ENCODE data around the gene PBX4.
"Not testable (repeated sequence)": the region's sequence is repeated elsewhere in the genome, so short reads cannot be mapped to it uniquely, and the experiment has no call there.

PBX4 gene, protein sequence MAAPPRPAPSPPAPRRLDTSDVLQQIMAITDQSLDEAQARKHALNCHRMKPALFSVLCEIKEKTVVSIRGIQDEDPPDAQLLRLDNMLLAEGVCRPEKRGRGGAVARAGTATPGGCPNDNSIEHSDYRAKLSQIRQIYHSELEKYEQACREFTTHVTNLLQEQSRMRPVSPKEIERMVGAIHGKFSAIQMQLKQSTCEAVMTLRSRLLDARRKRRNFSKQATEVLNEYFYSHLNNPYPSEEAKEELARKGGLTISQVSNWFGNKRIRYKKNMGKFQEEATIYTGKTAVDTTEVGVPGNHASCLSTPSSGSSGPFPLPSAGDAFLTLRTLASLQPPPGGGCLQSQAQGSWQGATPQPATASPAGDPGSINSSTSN

GRCh38 chr19:19618219-19619051 lies at the start of gene PBX4:
PBX4 (minus strand) TSS chr19:19618687; CDS start chr19:19618629, 58 bp downstream.
- Mint-ChIP-seq H3K27ac (peak within 1 kb of the TSS; percentile 8), H3K27me3 (no peaks in the 10 kb centered on the region), H3K4me1 (peaks cover 52% of the 10 kb centered on the region), H3K36me3 (peaks cover 17% of the 10 kb centered on the region), H3K9me3 (no peaks in the 10 kb centered on the region), H3K4me3 (peak within 1 kb of the TSS; percentile 85)
- ATAC-seq = peak; percentile 99

DNA sequence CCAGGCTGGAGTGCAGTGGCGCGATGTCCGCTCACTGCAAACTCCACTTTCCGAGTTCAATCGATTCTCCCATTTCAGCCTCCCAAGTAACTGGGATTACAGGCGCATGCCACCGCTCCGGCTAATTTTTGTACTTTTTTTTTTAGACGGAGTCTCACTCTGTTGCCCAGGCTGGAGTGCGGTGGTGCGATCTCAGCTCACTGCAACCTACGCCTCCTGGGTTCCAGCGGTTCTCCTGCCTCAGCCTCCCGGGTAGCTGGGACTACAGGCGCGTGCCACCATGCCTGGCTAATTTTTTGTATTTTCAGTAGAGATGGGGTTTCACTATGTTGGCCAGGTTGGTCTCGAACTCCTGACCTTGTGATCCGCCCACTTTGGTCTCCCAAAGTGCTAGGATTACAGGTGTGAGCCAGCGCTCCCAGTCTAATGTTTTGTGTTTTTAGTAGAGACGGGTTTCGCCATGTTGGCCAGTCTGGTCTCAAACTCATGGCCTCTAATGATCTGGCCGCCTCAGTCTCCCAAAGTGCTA lies 47.0 kb upstream of the PBX4 start:
- ATAC-seq, H3K4me3 Mint-ChIP-seq, H3K9me3 Mint-ChIP-seq, H3K27ac Mint-ChIP-seq, H3K27me3 Mint-ChIP-seq: not testable (repeated sequence)
- peaks cover 45% of the 10 kb centered on the region for H3K4me1 Mint-ChIP-seq
- H3K36me3 Mint-ChIP-seq = peaks cover 14% of the 10 kb centered on the region

- H3K4me3 Mint-ChIP-seq = peak within 1 kb of the TSS; percentile 78
- H3K27me3 Mint-ChIP-seq = no peaks in the 10 kb centered on the region
- H3K4me1 Mint-ChIP-seq = peaks cover 34% of the 10 kb centered on the region
- peaks cover 16% of the 10 kb centered on the region for H3K36me3 Mint-ChIP-seq
- H3K9me3 Mint-ChIP-seq = no peaks in the 10 kb centered on the region
- peak within 1 kb of the TSS; percentile 87 for H3K27ac Mint-ChIP-seq
- ATAC-seq = peak; percentile 91
Observed at GRCh38 chr19:19663256-19664120, 45.0 kb upstream of the PBX4 start, which contains the start of gene ATP13A1. ATP13A1 (minus strand) TSS chr19:19663676; CDS start chr19:19663666, 10 bp downstream.

- Mint-ChIP-seq H3K4me3 (peak overlapping the region; percentile 78), H3K36me3 (peaks cover 21% of the 10 kb centered on the region), H3K4me1 (peaks cover 29% of the 10 kb centered on the region), H3K27ac (peak overlapping the region; percentile 87), H3K9me3 (no peaks in the 10 kb centered on the region), H3K27me3 (no peaks in the 10 kb centered on the region)
- peak; percentile 2 for ATAC-seq
Observed at GRCh38 chr19:19662871-19663255, 44.4 kb upstream of the PBX4 start.

GRCh38 chr19:19662344-19662743 lies 43.9 kb upstream of the PBX4 start:
- Mint-ChIP-seq H3K9me3 (no peaks in the 10 kb centered on the region), H3K27me3 (no peaks in the 10 kb centered on the region), H3K4me3 (peak overlapping the region; percentile 78), H3K36me3 (peaks cover 21% of the 10 kb centered on the region), H3K27ac (peak overlapping the region; percentile 87), H3K4me1 (peaks cover 24% of the 10 kb centered on the region)
- no peak for ATAC-seq

DNA sequence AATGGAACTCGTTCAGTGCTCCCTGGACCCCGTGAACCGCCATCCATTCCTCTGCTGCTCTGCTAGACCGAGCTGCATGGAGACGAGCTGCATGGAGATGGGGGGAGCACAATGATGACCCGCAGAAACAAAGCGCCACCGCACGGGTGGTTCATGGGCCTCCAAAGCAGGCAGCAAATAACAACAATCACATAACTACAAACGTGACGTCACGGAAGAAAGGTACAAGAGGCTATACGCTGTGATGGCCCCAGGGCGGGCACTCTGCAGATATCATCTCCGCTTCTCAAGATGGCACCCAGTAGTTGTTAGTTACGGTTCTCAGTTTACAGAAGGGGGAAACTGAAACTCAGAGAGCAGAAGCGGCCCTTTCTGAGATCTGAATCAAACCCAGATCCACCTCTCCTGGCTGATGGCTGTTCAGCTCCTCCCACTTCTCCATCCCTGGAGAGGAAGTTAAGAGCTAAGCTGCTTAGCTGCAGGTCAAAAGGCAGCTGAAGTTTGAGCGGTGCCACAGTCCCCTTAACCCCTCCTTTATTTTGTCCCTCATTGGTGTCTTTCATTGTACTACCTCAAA lies 43.3 kb upstream of the PBX4 start:
- Mint-ChIP-seq H3K36me3 (peaks cover 25% of the 10 kb centered on the region), H3K27me3 (no peaks in the 10 kb centered on the region)
- ATAC-seq = peak; percentile 74

DNA sequence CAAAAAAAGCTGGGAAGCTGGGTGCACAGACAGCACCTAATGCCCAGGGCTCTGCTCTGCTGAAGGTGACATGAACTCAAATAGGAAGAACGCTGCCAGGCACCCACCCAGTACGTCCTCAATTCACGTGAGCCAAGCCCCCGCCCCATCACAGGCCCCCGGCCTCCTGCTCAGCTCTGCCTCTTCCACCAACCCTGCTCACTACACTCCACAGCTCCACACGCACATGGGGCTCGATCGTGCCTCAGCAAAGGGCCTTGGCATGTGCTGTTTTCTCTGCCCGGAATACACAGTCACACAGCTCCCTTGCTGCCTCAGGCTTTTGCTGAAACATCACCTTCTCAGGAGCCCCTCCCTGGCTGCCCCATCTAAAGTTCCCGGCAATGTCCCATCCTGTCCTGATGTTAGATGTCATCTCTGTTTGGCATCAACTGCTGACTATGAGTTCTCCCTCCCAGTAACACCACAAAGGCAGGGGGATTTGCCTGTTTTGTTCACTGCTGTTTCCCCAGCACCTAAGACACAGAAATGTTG lies 42.7 kb upstream of the PBX4 start:
- H3K4me1 Mint-ChIP-seq = peaks cover 24% of the 10 kb centered on the region
- no peak for ATAC-seq
- H3K27ac Mint-ChIP-seq = peak overlapping the region; percentile 87
- H3K4me3 Mint-ChIP-seq = peak overlapping the region; percentile 78
- no peaks in the 10 kb centered on the region for H3K27me3 Mint-ChIP-seq
- no peaks in the 10 kb centered on the region for H3K9me3 Mint-ChIP-seq
- peaks cover 31% of the 10 kb centered on the region for H3K36me3 Mint-ChIP-seq

More for the DNA sequence above, 43.3 kb upstream of the PBX4 start:
- H3K4me1 Mint-ChIP-seq = peaks cover 24% of the 10 kb centered on the region
- no peaks in the 10 kb centered on the region for H3K9me3 Mint-ChIP-seq
- peak overlapping the region; percentile 87 for H3K27ac Mint-ChIP-seq
- peak overlapping the region; percentile 78 for H3K4me3 Mint-ChIP-seq

GRCh38 chr19:19659646-19660245 lies 41.3 kb upstream of the PBX4 start:
- no peaks in the 10 kb centered on the region for H3K9me3 Mint-ChIP-seq
- peaks cover 24% of the 10 kb centered on the region for H3K4me1 Mint-ChIP-seq
- peak overlapping the region; percentile 87 for H3K27ac Mint-ChIP-seq
- H3K27me3 Mint-ChIP-seq = no peaks in the 10 kb centered on the region
- no peak for ATAC-seq
- H3K4me3 Mint-ChIP-seq = no peak overlapping the region
- peaks cover 41% of the 10 kb centered on the region for H3K36me3 Mint-ChIP-seq

DNA sequence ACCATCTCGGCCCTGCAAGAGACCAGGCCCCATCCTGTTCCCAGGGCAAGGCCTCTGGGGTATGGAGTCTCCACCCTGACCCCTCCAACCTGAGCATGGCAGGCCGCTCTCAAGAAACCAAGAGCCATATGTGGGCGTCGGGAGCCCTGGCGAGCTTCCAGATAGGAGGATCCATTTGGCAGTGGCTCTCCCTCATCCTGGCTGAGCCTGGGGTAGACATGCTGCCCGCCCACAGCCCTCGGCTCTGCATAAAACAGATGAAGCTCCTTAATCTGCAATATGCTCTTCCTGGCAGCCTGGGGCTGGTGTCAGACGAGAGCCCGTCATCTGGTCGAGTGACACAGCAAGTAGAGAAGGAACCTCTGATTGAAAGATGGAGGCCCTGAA lies 38.9 kb upstream of the PBX4 start:
- Mint-ChIP-seq H3K4me1 (peaks cover 17% of the 10 kb centered on the region), H3K27me3 (no peaks in the 10 kb centered on the region), H3K9me3 (no peaks in the 10 kb centered on the region), H3K27ac (no peak overlapping the region), H3K36me3 (peaks cover 61% of the 10 kb centered on the region), H3K4me3 (no peak overlapping the region)
- no peak for ATAC-seq

DNA sequence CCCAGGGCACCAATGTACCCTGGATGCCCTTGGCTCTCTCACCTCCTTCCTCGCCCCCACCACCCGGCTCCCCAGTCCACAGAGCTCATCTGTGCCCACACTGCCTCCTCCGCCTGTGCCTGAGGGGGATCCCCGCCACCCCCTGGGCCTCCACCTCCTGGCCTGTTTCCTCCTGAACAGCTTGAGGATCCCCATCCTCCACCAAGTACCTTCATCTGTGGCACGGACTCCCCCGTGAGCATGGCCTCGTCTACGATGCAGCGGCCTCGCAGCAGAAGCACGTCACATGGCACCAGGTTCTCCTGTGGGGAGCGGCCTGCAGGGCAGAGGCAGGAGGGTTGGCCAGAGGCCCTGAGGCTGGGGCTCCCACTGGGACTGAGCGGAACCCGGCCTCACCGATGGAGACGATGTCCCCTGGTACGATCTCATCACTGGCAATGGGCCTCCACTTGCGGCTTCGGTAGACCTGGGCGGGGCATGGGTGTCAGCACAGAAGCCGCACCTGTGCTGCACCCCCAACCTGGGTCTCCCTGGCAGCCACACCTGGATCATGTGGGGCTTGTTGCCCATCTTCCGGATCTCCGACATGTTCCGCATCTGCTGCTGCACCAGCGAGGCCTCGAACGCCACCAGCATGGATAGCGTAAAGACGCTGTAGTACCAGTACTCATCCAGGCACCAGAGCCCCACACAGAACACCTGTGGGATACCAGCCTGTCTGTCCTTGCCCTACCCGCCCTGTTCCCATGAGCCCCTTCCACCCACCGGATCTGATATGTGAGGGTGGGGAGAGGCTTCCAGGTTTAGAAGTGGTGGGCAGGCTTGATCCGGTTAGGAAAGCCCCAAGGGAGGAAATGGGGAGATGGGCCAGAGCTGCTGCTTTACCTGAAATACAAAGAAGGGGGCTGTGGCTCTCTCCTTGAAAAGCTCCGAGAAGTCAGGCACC lies 38.2 kb upstream of the PBX4 start:
- Mint-ChIP-seq H3K27ac (no peak overlapping the region), H3K4me1 (peaks cover 11% of the 10 kb centered on the region), H3K27me3 (no peaks in the 10 kb centered on the region), H3K4me3 (no peak overlapping the region), H3K36me3 (peaks cover 67% of the 10 kb centered on the region), H3K9me3 (no peaks in the 10 kb centered on the region)
- ATAC-seq = no peak

GRCh38 chr19:19655641-19656343 lies 37.3 kb upstream of the PBX4 start:
- Mint-ChIP-seq H3K4me1 (peaks cover 2% of the 10 kb centered on the region), H3K36me3 (peaks cover 64% of the 10 kb centered on the region), H3K9me3 (no peaks in the 10 kb centered on the region), H3K27ac (no peak overlapping the region), H3K27me3 (no peaks in the 10 kb centered on the region), H3K4me3 (no peak overlapping the region)
- ATAC-seq = no peak

- H3K27me3 Mint-ChIP-seq = no peaks in the 10 kb centered on the region
- H3K4me3 Mint-ChIP-seq = no peak overlapping the region
- H3K36me3 Mint-ChIP-seq = peaks cover 69% of the 10 kb centered on the region
- no peaks in the 10 kb centered on the region for H3K4me1 Mint-ChIP-seq
- no peaks in the 10 kb centered on the region for H3K9me3 Mint-ChIP-seq
- no peak overlapping the region for H3K27ac Mint-ChIP-seq
- no peak for ATAC-seq
Observed at GRCh38 chr19:19655051-19655594, 36.6 kb upstream of the PBX4 start.

Data from stimulated activated memory B cell treated with anti-CD40 and anti-IgM and Interleukin-4, amounts not matched to agents 10 μg/mL and 1 μg/mL and 100 μg/mL, for 72 hours (primary cell).